Measurements from ENCODE around the gene ZGPAT. TPM values are rescaled to one million over a fixed set of nuclear protein-coding genes. Genes with fewer than 3 reads are reported as not detected.

Gene ZGPAT
- total and polyA plus RNA-seq, 10 of the 15 experiments (the other 5 are each of a cell fraction or from before 2014, with no cell fraction given) = 0.58 to 52.9 (median 18.0) TPM

GRCh38 chr20:63740070-63740626, 32.3 kb downstream of the ZGPAT start (continued):
- TF ChIP-seq RAD21 (IDR thresholded peaks at IDR 0.05; ENCODE audit: insufficient read depth, low read depth, low read length) = no peak

- SMC1A ChIA-PET (ENCODE audit: uncharacterized antibody, unreplicated experiment) = interaction anchor here (0.7 to 1.7 kb wide), 3 partner anchors 22 to 39 kb away, joined by 3 to 6 read pairs (median 5); partner anchors contain the start of genes ARFRP1 and ZGPAT
- intact Hi-C loops (cut with micrococcal nuclease; ENCODE audit: unreplicated experiment) = no loop called here
- FAIRE-seq = peak; percentile 27
Observed at GRCh38 chr20:63740627-63741353, 33.0 kb downstream of the ZGPAT start.

More at GRCh38 chr20:63740627-63741353, 33.0 kb downstream of the ZGPAT start:
- no TSS peak for BruUV-seq (replicated peaks)
- H3K27me3 ChIP-seq (replicated peaks in 1 of 2; ENCODE audit: control insufficient read depth in 2 of 2, insufficient read depth in 2 of 2, low read length in 1 of 2) = no peaks in the 10 kb centered on the region
- peaks cover 17% of the 10 kb centered on the region for H3K79me2 ChIP-seq (ENCODE audit: control insufficient read depth, insufficient read depth, low read length)
- H3K36me3 ChIP-seq (ENCODE audit: control insufficient read depth in 2 of 2, insufficient read depth in 2 of 2, low read length in 1 of 2) = peaks cover under 1 to 5% of the 10 kb centered on the region in 2 experiments; a peak in 3 of 4 replicates
- peak overlapping the region; percentile 90 for H3K4me2 ChIP-seq (ENCODE audit: control insufficient read depth, insufficient read depth)
- ATAC-seq (peak; percentile 9; the same call in 2 of the 3 replicates), DNase-seq (ENCODE audit: low read depth, low spot score) (no peak)
- CTCF ChIA-PET = interaction anchor here (1.4 to 1.5 kb wide), 3 partner anchors 25 to 45 kb away, joined by 4 to 6 read pairs (median 5); no protein-coding TSS in a partner anchor
- peak overlapping the region; percentile 76 for H3K4me3 ChIP-seq
- H4K20me1 ChIP-seq (ENCODE audit: control insufficient read depth, insufficient read depth) = no peaks in the 10 kb centered on the region
- no peaks in the 10 kb centered on the region for H3K9me3 ChIP-seq (replicated peaks; ENCODE audit: control insufficient read depth, insufficient read depth, low read length)
- TF ChIP-seq ZNF687 (IDR thresholded peaks at IDR 0.05) = 0 out of 2 replicates have a peak, but pooled peaks have one; percentile 1
- 0 out of 2 replicates have a peak, but pooled peaks have one; percentile 22 for TF ChIP-seq POLR2AphosphoS5 (IDR thresholded peaks at IDR 0.05; ENCODE audit: low read length)
- TF ChIP-seq CEBPB (IDR thresholded peaks at IDR 0.05; ENCODE audit: borderline replicate concordance in 1 of 2, low read depth in 2 of 2, low read length in 2 of 2) = peak in 1 of 2 experiments; percentile 76; a peak in 1 of 4 replicates
- 0 out of 4 replicates have a peak, but pooled peaks of 1 of the 2 experiments have one; percentile 4 for TF ChIP-seq BHLHE40 (IDR thresholded peaks at IDR 0.05; ENCODE audit: borderline replicate concordance in 1 of 2, low read depth in 2 of 2, low read length in 1 of 2)
- peak; percentile 26; the same call in 1 of the 2 replicates for TF ChIP-seq POLR2A (IDR thresholded peaks at IDR 0.05; ENCODE audit: low read depth, low read length)
- no peak for TF ChIP-seq ELK1 (IDR thresholded peaks at IDR 0.05; ENCODE audit: low read depth, low read length)
- 0 out of 2 replicates have a peak, but pooled peaks have one; percentile 5 for TF ChIP-seq TCF12 (IDR thresholded peaks at IDR 0.05; ENCODE audit: low read depth, low read length)
- no peak for TF ChIP-seq ZNF384 (IDR thresholded peaks at IDR 0.05; ENCODE audit: borderline replicate concordance, low read depth, low read length)
- H3K27ac ChIP-seq (ENCODE audit: control insufficient read depth, insufficient read depth) = peak overlapping the region; percentile 72
- peak overlapping the region; percentile 37 for H2AFZ ChIP-seq (ENCODE audit: control insufficient read depth, low read depth, low read length)
- peak overlapping the region; percentile 77 for H3K9ac ChIP-seq (ENCODE audit: control insufficient read depth, insufficient read depth, low read length)
- POLR2A ChIA-PET = interaction anchor here (0.5 to 1.0 kb wide), 3 partner anchors 13 to 249 kb away, joined by 3 read pairs; no protein-coding TSS in a partner anchor
- in situ Hi-C loops (cut with MboI) = no loop called here
- WGBS (ENCODE audit: insufficient coverage, insufficient replicate concordance, low lambda C conversion rate, missing lambda C conversion rate) = 34% methylated on average over 28 of the region's 29 CpGs
- peaks cover 32% of the 10 kb centered on the region for H3K4me1 ChIP-seq (ENCODE audit: control insufficient read depth, insufficient read depth, low read length)
- RAD21 ChIA-PET (ENCODE audit: unreplicated experiment) = interaction anchor here (0.9 to 1.6 kb wide), 3 partner anchors 33 to 203 kb away, joined by 3 to 6 read pairs (median 5); partner anchors contain the start of genes ARFRP1, PTK6 and ZGPAT

Data from GM12878 (cell line).